UCSD-AML1 (cell line): Measurements from ENCODE around the gene NR2C2.
"Not testable (repeated sequence)": the region's sequence is repeated elsewhere in the genome, so short reads cannot be mapped to it uniquely, and the experiment has no call there.

Experiments
- DNase-seq: peaks from one replicate; lab custom pipeline; 2025; ENCODE audit not compliant: unreplicated experiment; lab: John Stamatoyannopoulos, UW

The NR2C2 gene

DNA sequence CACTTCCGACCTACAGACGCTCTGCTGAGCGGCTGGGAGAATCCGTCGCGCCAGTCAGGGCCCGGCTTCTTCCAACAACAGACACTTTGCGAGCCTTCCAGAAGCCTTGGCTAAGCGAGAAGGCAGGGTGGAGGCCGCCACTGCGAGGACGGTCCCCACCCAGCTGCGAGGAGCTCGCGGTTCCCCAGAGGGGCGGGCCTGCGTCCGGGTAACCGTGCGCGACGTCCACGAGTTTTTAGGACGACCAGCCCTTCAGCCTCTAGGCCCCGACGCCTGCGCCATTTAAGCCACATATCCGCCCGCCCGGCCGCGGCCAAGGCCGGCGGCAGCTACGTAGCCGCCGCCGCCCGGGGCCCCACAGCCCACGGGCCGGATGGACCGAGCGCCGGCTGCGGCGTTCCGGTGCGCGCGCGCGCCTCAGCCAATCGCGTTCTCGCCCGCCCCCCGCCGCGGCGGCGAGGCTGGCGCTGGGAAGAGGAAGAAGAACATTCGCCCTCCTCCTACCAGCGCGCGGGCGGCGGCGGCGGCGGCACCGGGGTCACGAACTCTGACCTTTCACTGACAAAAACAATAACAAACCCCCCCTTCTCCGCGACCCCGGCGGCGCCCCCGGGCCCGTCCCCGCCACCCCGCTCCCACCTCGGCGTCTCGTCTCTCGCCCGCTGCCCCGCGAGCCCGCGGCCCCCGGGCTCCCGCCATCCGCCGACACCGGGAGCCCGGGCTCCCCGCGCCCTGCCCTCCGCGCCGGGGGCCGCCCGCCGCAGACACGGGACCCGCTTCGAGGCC, at the start of gene NR2C2:
TSS of gene NR2C2 (plus strand) at position 484 of the 786 bp plus-strand sequence. CDS start 56,332 bp downstream, outside the sequence.
- peak; percentile 91 for DNase-seq

DNA sequence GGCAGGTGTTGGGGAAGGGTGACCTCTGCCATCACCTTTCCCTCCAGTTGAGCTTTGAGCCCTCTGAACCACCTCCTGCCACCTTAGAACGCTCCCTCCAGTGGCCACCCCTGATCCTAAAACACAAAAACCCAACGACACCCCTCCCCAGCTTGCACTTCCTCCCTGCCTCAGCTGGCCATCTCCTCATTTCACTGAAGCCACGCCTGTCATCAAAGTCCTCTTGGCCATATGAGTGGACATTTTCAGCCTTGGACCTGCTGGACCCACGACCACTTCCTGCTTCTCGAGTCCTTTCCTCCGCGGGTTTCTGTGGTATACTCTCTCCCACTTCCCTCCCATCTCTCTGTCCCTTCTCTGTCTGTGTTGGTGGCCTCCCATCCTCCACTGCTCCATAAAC, 48.5 kb upstream of the NR2C2 start:
- peak; percentile 42 for DNase-seq

DNA sequence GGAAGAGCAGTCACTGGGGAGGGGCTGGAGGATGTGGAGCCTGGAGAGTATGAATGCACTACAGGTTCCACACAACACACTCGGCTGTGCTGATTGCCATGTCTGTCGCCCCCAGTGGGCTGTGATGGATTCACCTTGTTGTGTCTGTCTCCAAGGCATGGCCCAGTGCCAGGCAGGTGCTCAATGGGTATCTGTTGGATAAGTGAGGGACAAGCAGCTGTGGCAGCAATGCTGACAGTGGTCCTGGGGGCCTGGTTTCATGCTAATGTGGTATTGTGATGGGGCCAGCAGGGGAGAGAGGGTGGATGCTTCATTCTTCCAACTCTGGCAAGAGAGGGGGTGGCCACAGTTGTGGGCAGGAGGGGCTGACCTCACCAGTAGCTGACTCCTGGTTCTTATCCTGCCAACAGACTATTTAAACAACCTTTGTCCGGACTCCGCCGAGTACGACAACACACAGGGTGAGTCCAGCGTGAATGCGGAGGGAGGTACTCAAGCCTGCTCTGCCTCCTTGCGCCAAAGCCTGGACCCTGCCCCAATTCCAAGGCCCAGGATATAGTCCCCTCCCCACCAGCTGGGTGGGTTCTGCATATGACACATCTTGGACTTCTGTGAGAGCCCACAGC, 47.3 kb upstream of the NR2C2 start:
- no peak for DNase-seq

DNA sequence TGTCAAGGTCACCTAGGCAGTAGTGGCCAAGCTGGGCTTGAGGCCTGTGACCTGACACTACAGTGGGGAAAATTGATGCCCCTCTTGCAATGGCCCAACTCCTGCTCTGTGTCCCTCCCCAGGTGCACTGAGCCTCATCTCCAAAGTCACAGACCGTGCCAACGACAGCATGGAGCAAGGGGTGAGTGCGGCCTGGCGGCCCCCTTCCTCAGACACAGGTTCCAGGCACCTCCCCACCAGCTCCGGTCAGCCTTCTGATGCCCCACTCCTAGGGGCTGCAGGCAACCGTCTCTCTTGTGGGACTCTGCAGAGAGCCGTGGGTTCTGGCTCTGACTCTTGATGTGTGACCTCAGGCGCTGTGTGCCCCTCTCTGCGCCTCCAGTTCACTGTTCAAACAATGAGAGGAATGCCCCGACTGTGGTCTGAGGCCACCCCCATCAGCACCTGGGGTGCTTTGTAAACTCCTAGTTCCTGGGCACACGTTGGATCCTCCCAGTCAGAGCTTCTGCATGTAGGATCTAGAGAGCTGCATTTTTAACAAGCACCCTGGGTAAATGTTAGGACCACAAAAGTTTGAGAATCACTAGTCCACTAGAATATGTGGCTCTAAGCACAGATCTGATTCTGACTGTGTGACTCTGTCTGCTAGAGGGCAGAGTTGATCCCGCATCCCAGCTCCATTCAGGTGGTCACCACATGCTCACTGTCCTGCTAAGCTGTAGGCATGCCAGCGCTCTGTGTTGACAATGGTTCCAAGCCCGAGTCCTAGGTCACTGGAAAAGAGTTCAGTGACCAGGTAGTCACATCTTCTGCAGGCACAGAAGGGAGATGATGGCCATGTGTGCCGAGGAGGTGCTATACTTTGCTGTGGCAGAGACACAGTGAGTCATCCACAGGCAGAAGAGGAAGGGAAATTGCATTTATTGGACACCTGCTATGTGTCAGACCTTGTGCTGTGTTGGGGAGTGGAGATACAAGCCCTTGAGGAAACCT, 46.2 kb upstream of the NR2C2 start:
- DNase-seq: no peak

DNA sequence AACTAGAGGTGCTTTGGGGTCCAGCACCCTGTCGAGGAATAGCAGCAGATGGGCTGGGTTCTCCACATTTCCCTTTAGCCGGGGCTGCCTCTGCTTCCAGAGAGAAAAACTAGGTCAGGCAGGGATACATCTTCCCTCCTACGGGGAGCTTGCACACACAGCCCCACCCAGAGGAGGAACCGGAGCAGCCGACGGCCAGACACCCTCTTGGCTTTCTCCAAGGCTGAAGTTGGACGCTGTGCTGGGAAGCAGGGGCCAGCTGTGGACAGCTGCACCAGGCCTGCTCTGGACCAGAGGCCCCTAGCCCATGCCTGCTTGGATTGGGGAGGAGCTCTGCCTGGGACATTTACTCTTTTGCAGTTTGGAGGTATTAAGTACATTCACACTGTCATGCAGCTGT, 44.7 kb upstream of the NR2C2 start:
- DNase-seq: no peak

DNA sequence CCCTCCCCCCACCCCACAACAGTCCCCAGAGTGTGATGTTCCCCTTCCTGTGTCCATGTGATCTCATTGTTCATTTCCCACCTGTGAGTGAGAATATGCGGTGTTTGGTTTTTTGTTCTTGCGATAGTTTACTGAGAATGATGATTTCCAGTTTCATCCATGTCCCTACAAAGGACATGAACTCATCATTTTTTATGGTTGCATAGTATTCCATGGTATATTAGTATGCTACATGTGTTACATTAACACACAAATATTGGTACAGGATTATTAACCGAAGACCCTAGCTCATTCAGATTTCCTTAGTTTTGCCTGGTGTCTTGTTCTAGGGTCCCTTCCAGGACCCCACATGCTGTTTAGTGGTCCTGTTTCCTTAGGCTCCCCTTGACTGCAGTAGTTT, 43.9 kb upstream of the NR2C2 start:
- DNase-seq: not testable (repeated sequence)

DNA sequence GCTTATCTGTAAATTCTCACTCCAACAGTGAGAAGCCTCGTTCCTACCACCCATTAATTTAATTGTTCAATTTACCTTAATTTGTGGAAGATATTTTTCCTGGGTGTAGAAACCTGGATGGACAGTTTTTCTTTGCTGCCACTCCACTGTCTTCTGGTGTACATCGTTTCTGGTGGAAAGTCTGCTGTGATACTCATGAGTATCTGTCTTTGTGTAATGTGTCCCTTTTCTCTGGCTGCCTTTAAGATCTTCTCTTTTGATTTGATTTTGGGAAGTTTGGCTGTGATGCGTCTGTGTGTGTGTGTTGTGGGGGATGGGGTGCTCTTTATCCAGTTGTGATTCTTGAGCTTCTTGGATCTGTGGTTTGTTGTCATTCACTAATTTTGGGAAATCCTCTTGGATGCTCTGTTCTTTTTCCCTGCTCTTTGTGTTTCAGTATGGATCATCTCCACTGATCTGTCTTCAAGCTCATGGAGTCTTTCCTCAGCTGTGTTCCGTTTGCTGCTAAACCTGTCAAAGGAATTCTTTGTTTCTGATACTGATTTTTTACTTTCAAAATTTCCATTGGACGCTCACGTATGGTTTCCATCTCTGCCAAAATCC, 42.2 kb upstream of the NR2C2 start:
- DNase-seq: no peak

DNA sequence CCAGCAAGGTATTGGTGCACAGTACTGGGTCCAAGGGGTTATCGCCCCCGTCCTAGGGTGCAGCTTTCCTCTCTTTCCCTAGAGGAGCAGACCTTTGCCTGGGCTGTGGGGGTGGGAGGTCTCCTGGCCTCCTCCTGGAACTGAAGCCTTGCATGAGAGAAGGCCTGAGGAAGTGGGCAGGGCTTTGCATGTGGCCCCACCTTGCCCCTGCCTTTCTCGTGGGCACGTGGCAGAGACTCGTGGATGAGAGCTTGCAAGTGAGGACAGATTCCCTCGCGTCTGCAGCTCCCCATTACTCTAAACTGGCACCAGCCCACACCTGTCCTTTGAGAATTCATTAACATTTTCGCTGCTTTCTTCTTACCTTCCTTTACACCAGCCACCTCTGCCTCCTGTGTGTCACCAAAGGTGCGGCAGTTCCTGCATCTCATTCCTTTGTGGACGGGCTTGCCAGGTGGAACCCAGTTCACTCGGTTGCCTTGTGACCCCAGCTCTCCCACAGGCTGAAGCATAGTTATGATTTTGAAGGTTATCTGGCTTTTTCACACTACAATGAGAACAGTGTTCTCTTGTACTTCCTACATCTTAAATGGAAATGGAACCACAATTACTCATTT, 40.9 kb upstream of the NR2C2 start:
- no peak for DNase-seq

DNA sequence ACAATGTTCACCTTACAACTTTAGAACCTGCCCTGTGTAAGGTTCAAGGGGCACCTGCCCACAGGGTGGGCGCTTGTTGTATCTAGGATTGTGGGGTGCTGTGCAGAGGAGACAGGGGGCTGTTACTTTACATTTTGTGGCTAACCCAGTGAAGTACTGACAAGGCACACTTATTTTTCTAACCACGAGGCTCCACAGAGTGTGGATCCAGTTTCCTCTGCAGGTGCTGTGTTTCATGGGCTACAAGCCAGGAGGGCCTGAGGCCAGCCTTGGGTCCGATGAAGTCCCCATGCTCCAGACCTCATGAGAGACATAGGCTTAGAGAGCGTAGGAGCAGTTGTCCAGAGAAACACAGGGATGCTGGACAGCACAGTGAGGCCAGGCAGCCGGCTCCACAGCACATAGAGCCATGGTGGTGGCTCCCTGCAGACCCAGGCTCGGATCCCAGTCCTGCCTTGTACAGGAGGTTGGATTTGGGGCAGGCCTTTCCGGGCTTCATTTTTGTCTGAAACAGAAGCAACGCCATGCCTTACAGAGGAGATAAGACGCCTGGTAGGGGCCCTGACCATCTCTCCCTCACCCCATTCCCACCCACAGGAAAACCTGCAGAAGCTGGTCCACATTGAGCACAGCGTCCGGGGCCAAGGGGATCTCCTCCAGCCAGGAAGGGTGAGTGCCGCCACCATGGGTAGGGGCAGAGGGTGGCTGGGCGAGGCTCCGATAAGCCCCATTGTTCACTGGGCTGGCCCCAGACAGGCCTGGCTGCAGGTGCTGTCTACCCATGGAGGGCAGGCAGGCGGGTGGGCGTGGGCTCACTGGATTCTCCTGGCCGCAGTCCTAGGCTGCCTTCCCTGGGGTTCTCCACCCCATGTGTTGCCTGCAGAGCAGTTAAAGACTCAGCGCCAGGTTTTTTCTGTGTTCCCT, 40.1 kb upstream of the NR2C2 start:
- no peak for DNase-seq

DNA sequence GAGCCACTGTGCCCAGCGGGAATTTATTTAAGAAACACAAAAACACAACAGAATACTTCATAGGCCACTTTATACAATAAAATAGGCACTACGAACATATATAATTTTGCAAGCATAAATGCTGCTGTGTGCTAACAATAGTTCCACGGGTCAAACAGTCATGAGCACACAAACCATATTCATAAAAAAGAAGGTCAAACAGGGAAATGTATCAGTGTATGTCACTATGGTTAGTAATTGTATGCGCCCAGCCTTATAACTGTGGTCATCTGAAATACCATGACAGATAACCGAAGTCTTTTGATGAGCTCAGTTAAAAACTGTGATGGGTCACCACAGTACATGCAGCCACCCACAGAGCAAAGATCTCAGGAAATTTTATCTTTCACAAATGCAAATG, 38.1 kb upstream of the NR2C2 start:
- no peak for DNase-seq

DNA sequence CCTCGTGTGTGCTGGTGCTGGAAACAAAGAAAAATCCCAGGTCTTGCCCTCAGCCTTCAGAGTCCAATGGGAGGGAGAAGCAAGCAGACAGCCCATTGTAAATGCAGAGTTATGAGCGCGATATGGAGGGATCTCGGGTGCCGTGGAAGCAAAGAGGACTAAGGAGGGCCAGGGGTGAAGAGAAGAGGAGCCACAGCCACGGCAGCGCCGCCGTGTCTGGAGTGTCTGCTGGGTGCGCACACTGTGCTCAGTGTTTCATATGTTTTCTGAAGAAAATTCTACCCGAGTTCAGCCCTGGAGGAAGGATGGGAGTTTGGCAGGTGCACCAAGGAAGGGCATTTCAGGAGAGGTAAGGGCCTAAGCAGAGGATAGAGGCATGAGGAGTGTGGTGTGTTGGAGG, 35.7 kb upstream of the NR2C2 start:
- DNase-seq: no peak

DNA sequence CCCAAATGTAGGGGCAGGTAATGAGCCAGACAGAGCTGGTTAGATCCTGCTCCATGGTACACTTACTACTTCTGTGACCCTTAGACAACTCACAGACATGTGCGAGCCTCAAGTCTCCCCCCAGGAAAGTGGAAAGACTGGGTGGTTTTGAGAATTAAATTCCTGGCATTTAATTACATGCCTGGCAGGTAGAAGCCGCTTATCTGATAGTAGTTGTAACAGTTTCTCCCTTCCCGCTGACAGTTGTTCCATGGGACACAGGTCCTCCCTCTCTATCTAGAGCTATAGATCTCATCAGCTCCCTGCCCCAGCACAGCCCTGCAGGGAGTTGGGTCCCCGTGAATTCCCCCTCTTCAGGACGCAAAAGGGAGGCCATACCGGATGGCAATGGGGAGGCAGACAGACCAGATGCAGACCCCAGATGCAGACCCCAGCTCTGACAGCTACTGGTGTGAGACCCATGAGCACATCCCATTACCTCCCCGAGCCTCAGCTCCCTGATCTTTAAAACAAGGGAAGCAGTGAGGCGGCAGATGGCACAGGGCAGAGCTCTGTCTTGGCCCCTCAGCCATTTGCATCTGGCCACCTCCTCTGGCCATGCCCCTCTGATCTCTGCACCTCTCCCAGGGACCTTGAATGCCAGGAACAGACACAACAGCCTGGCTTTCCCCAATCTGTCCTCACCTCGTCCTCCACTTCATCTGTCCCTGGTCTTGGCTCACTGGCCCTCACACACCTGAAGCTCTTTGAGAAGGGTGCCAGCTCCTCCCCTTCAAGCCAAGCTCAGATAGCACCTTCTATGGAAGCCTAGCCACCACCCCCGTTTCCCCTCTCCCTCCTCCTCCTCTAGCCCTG, 34.1 kb upstream of the NR2C2 start:
- no peak for DNase-seq

DNA sequence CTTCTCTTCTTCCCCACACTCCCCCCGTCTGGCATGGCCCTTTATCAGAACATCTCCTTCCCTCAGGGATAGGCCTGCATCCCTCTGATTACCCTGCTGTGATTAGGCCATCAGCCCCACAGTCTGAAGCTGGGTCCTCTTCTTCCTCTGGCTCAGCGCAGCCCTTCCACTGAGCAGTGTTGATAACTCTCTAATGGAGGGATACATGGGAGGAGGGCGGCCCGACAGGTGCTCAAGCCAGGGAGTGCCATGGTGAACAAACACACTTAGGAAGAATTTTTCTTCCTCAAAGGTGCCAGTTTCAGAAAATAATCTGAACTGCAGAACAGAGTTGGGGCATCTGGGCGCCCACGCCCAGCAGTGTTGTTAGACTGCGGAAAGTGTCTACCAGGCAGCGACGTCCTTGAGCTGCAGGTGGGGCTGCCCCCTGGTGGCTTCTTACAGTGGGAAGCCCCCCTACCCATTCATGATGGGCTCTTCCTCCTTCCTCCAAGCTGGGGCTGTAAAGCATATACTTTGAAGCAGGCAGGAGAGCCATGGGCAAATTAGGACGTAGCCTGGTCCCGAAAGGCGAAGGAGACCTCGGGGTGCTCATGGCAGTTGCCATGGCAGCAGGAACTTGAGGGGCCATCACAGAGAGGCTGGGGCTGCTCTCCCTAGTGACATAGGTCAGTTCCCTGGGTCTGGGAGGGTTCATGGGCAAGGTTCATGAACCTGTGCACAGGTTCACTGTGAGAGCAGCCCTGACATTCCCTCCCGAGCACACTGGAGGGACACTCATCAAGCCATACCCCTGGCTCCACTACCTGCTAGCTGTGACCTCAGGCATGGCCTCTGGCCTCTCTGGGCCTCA, 33.2 kb upstream of the NR2C2 start:
- DNase-seq: no peak

DNA sequence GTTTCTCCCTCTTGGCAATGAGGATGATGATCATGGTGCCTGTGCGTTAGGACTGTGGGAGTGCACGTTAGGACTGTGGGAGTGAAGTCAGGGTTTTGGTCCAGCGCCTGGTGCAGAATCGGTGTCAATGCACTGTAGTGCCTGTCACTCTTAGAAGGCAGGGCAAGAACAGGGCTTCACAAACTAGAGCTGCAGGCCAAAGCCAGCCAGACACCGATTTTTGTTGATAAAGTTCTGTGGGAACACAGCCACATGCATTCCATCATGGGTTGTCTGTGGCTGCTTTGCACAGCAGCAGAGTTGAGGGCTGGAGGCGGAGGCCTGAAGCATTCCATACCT, 32.6 kb upstream of the NR2C2 start:
- DNase-seq: no peak

DNA sequence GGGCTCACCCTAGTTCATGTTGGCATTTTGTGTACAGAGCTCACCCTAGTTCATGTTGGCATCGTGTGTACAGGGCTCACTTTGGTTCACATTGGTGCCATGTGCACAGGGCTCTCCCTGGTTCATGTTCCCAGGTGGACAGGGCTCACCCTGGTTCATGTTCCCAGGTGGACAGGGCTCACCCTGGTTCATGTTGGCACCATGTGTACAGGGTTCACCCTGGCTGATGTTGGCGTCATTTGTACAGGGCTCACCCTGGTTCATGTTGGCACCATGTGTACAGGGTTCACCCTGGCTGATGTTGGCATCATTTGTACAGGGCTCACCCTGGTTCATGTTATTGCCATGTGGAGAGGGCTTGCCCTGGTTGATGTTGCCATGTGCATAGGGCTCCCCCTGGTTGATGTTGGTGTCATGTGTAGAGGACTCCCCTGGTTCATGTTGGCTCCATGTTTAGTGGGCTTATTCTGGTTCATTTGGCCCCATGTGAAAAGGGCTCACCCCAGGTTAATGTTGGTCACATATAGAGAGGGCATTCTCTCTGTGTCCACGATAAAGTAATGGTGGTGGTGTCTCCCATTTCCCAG, 31.7 kb upstream of the NR2C2 start:
- DNase-seq: no peak

DNA sequence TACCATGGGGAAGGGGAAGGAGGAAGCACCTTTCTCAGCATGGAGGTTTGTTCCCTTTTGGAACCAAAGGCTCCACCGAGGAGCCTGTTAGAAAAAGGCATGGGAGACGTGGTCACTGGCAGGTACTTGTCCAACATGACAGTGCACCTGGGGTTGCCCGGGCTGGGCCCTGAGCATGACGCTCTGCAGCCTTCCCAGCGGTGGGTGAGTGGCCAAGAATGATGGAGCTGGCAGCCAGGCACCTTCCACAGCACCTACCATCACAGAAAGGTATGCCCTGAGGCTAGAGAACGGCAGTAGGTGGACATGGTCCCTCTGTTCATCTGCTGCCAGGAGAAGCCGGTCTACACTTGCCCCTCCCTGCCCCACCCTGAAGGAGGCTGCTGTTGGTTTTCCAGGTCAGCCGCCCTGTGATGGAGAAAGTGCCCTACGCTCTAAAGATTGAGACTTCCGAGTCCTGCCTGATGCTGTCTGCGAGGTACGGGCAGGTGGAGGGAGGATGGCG, 29.0 kb upstream of the NR2C2 start:
- DNase-seq: no peak

DNA sequence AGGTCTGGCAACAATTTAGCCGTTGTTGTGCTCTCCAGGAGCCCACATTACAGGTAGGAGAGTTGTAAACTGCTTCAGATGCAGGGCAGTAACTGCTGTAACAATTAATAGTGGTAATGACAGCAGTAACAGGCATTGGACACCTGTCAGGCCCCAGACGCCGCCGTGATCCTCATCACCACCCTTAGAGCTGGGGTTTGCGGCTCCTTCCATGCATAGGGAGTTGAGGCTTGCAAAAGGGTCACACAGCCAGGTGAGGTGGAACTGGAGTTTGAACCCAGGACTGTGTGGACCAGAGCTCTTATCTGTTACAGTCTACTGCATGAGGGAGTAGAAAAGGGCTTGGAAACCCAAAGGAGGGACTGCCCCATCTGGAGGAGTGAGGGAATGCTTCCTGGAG, 26.8 kb upstream of the NR2C2 start:
- no peak for DNase-seq
